NCI-H2171 (cell line): Measurements from ENCODE around the gene IFT43.
"Not testable (repeated sequence)": the region's sequence is repeated elsewhere in the genome, so short reads cannot be mapped to it uniquely, and the experiment has no call there.

Experiments used
- DNase-seq: peaks from one replicate; lab custom pipeline; 2025; lab: John Stamatoyannopoulos, UW

The IFT43 gene

DNA sequence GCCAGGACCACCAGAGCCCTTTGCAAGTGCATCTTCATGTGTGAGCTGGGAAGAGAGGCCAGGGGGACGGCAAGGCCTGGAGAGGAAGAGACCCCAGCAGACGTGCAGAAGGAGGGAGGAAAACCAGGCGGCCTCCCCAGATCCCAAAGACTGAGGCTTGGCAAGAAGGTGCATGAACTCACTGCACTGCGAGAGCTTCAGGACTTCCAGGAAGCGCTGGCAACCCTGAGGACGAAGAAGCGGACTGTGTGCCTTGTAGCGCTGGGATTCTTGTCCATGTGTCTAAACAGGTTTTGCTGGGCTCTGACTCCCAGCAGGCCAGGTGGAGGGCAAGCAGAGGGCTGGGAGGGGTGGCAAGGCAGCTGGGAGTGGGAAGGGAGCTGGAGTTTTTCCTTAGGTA, 4.7 kb upstream of the IFT43 start:
- DNase-seq, result peak; percentile 26

DNA sequence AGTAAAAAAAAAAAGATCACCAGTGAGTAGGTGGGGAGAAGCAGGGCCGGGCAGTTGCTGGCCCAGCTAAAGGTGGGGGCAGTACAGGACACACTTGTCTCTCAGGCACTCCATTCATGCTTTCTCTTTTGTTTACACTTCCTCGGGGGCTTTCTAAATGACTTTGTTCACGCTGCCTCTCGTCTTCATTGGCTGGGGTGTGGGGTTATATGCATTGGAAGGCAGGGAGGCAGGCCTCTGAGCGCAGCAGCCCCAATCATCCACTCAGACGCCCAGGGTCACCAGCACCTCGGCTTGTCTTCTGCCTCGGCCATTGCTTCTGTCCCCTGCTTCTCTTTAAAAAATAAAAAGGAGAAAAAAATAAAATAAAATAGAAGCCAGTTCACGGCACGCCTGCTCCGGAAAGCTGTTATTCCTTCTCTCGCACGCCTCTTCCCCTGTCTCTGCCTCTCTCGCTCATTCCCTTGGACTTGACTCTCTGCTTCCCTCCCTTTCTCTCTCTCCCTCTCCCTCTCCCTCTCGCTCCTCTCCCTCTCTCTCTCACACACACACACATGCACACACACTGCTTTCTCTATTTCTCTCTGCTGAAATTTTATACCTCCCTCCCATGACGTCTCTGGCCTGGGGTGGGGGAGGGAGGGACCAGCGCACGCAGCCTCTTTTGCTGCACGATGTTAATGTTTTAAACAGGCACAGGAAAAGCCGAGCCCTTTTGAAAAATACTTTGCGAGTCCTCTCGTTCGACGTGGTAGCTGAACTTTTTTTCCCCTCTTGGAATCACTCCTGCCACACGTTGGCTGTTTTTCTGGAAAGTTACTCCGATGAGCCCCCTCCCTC, 3.9 kb upstream of the IFT43 start, which contains the start of gene TGFB3:
TSS of gene TGFB3 (minus strand) at position 570 of the 840 bp plus-strand sequence. CDS start 1,102 bp downstream, outside the sequence.
- DNase-seq, result peak; percentile 89

DNA sequence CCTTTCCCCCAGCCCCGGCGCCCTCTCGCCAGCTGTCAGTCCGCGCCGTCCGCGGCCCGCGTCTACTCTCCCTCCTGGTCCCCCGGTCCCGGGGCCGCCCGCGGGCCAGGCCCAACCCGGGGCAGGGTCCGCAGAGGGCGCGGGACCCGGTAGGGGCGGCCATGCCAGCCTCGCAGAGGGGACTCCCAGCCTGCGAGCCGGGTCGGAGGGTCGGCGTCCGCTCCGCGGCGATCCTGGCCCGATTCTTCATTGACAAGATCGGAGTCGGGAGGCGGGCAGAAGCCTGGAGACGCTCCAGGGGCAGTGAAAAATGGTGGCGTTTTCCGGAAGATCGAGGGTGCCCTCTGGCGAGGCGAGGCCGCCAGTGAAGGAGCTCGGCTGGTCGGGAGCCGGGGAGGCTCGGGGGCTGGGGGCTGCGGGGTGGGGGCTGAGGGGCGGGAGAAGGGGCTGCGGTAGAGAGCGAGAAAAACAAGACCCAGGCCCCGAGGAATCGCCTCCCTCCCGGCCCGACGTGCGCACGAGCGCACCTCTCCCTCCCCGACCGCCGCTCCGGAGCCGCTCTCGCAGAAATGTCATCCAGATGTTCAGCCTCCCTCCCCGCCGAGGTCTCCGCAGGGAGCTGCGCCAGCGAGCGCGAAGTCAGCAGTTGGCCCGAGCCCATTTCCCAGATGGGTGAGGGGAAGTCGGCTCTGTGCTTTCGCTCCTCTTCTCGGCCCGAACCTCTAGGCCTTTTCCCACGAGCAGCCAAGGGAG, 3.1 kb upstream of the IFT43 start:
- peak; percentile 85 for DNase-seq

DNA sequence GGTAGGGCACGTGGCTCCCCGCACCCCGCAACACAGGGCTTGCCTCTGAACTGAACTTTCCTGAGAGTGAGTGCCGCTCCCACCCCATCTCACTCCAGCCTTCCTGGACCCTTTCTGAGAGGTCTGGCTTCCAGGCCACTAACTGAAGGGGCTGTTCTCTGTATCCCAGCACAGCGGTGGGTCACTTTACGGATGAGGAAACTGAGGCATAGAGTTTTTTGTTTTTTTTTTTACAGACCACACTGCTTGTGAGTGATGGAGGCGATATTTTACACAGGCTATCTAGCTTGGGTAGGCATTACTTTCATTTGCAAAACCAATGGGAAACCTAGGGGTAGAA, 2.6 kb upstream of the IFT43 start:
- DNase-seq, result no peak

DNA sequence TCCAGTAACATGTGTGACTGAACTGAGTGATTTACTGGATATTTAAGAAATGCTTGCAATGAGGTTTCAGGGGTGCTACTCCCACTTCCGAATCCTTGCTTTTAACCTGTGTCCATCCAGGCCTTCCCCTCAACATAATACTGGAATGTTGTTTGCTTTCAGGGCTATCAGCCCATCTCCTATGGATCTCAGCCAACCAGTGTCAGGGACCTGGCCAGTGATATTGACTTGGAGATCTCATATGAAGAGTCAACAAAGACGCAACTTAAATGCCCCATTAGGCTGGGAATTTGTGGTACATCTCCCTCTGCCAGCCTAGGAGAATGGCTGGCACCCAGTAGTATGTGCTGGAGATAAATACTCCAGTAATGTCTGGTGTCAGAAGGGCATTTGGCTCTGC, 889 bp upstream of the IFT43 start:
- DNase-seq, result no peak

DNA sequence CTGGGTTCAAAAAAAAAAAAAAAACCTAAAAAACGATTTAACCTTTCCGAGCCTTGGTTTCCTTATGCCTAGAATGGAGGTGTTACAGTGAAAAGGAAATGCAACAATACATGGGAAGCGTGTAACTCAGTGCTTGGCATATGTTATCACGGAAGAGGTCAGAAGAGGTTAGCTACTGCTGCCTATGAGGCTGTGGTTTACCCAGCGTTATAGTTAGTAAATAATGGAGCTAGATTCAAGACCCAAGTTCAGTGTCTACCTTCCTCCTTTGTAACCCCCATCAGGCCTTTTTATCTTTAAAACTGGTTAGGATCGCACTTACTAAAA, 839 bp downstream of the IFT43 start:
- no peak for DNase-seq

DNA sequence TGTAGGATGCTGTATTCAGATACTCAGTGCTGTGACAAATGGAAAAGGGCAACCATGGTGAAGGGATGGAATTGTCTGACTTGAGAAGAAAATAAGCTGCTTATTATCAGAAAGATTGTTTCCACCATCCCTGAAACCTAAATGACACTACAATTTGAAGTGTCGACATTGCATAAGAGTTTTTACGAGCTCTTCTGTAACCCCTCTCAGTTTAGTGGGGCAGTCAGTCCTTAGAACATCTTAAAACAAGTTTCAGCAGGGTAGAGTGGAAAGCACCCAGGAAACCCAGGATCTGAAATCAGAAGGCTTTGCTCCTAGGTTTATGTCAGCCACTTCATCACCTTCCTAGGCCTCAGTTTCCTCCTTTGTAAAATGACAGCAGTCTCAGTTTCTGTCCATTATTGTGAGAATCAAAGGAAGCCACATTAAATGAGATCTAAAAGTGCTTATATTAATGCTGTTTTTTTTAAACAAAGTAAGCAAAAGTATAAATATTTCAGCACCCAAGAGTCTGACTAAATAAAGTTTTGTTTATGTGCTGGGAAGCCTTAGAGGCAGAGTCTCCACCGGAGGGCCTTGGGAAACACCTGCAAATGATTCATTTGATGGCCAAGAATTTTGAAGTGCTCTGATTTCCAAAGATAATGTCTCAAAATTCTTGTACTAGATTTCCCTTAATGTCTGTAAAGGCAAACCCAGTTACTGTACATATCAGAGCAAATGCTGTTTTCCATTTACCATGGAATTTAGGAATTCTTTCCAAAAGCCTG, 1.8 kb downstream of the IFT43 start:
- DNase-seq, result no peak

DNA sequence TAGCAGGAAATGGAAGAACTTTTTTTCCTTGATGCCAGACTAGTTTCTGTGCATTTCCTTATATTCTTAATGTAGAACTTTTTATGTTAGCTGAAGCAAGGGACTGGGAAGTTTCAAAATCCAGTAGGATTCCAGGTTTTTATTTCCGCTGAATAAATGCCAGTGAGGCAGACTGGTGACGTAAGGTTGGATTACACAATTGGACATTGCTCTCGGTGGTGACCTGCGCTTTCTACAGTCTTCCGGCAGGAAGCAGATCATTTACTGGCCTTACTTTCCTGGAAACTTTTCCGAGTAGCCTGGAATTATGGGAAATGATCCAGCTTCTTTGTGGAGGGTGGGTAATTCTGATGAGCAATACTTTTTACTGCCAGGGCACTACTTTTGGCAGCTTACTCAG, 3.6 kb downstream of the IFT43 start:
- DNase-seq, result no peak

DNA sequence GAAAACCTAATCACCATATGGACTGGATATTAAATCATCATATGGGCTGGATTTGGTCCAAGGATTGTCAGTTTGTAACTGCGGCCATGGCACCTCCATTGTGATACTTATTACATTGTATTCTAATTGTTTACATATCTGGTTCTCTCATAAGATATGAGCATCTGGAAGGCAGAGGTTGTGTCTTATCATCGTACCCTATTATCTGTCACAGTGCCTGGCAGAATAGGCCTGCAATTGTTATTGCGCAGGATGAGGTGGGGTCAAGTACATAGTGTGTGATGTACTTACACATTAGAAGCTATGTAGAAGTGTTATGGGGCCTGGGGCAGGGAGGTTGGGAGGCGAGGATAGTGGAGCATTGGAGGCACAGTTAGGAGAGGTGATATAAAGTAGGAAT, 4.7 kb downstream of the IFT43 start:
- no peak for DNase-seq

DNA sequence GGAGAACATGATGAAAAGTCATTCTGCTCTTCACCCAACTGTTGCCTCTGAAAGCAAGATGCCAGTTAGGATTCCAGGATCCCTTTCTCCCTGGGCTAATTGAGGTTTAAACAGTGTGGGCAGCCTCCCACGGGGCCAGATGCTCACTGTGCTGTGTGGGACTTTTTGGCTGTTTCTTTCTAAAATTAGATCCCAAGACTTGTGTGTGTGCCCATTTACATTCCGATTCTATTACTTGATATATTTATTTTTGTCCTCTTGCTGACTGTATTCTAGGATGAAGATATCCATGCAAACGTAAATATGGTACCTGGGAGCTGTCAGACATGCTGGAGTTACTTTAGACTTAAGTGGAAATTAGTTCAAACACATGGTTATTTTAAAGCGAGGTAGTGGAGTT, 6.2 kb downstream of the IFT43 start:
- no peak for DNase-seq

DNA sequence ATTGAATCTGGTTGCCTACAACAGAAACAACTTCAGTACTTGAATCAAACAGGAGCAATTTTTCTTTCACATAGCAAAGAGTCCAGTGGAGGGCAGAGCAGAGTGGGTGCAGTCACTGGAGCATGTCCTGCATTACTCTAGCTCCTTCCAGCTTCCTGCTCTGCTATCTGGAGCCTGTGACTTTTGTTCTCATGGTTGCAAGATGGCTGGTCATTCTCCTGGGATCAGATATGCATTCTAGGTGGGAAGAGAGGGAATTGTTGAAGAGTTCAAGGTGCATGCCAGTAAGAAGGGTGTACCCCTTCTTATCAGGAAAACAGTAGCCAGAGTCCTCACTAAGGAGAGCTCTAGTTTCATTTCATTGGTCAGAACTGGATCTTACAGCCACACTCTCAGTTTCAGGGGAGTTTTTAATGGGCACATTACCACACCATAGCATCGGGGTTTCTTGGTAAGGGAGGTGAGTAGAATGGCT, 8.0 kb downstream of the IFT43 start:
- no peak for DNase-seq

DNA sequence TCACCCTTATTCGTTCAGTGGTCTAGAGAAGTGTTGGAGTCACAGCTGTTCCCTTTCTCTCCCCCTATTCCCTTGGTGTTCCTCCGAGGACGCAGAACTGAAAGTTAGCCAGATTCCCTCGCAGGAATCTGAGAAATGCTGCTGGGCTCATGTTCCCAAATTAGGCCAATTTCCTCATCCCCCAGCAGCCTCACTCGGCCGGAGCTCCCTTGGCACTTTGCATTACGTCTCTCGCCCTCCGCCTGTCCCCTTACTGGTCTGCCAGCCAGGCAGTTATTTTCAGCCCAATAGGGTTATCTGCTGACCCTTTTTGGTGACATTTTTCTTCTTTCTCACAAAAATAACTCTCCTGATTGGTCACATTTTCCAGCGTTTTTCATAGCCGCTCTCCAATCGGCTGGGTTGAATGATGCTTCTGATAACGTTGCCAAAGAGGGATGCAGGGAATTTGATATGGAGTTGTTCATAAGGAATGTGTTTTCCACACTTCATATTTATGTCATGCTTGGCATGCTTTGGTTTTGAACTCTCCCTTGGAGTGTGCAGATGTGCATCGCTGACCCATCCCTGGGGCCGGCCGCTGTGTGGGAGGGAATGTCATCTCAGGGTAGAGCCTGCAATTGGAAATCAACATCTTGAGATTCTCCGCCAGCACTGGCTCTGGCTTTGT, 9.9 kb downstream of the IFT43 start:
- no peak for DNase-seq

DNA sequence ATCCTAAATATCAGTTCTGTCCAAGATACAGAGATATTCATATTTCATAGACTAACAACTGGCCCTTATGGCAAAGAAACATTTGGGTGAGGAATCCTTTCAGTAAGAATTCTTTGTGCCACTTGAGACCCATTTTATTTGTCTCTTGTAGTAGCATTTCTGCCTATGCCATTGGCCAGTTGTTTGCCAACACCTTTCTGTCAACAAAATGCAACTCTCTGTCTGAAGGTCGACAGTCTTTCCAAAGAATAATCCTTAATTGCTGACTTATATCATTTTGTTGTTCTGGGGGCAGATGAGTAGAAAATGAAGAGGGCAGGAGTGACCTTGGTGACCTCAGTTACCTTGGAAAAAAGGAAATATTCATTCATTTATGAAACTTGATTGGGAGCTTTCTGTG, 10.9 kb downstream of the IFT43 start:
- DNase-seq, result no peak

DNA sequence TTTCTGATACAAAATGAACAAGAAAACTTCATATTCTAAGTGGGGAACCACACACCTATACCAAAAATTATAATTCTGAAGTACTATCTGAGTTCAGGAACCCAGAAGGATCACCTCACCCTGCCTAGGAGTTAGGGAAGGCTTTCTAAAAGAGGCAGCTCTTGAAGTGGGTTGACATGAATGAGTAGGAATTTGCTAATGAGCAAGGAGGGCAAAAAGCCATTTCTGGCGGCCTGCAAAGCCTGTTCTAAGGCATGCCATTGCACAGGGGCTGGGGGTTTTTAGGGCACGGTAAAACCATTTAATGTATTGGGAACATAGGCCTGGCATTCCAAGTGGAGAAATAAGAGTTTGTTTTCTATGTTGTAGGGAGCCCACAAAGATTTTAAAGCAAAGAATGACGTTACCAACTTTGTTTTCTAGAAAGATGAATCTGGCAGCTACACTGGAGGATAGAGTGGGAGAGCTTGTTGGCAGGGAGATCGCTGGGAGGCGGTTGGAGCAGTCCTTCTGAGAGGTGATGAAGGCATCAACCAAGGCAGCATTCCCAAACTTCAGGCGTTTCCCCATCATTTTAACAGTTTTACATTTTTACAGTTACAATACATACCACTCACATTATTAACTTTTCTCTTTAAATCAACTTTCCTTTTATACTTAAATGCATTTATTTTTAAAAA, 14.1 kb downstream of the IFT43 start:
- DNase-seq, result no peak

DNA sequence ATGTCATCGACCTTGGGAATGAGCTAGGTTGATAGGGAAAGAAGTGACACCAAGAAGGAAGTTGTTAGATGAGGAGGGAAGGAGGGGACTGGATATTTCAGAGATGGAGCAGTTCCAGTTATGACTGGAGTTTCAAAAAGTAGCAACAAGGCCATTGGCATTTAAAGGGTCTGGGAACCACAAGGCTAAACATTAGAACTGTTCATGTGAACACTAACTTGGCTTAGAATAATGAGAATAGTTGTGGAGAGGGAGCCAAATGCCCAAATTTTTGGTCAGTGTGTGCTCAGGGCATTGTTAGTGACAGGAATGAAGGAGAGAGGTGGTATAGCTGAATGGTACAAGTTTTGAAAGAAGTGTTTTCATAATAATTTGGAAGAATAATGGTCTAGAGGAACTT, 16.8 kb downstream of the IFT43 start:
- DNase-seq, result no peak

DNA sequence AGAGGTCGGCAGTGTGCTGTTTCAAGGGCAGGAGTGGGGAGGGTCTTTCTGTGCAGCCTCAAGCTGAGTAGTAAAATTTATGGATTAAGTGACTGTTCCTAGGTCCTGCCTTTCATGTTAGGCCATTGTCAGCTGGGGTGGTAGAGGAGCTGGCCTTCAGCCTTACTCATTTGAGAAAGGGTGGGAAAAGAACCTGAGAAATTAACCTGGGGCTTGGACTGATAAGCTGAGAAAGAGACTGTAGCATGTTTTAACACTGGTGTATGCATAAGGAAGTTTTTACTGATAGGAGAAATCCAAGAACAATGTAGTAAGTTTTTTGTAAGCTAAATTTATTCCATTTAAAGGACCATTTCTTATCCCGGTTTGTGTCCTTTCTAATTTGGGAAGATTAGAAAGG, 20.7 kb downstream of the IFT43 start:
- no peak for DNase-seq

DNA sequence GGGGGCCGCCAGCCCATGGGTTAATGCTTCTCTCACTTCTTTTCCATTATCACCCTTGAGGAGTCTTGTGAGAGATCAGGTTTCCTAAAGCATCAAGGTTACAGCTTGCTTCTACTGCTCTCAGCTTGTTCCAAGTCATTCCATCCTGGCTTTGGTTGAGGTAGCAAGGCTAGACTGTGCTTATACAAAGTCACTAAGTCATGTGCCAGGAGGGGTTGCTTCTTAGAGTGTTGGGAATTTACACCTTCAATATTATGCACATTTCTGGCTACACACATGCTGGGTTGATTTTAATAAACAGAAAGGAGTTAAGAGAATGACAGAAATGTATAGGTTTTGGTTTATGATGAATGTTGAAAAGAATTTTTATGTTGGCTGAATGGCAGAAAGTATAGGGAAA, 21.8 kb downstream of the IFT43 start:
- DNase-seq, result no peak

DNA sequence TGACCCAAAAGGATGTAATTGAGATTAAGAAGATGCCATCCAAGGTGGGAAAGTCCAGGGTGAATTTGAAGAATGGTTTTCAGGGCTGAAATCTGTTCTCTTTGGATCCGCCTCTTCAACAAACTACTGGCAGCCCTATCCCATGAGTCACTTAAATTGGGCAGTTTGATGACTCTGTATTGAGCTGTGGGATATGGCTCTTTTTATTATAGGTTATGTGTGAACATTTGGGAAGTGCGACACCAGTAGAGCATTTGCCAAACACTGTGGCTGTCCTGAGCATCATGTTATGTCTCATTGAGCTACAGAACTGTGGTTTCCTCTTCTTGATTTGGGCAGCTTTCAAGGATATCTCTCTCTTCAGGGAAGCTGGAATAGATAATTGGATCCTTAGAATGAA, 22.3 kb downstream of the IFT43 start:
- no peak for DNase-seq

DNA sequence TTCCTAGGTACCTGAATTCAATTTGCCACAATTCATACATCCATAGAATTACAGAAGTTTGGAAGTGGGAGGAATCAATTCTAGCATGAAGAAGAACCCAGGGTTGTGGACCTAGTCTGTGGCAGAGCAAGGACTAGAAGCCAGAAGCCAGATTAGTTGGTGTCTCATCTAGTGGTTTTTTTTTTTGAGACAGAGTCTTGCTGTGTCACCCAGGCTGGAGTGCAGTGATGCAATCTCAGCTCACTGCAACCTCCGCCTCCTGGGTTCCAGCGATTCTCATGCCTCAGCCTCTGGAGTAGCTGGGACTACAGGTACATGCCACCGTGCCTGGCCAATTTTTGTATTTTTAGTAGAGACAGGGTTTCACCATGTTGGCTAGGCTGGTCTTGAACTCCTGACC, 24.1 kb downstream of the IFT43 start:
- DNase-seq, result not testable (repeated sequence)

DNA sequence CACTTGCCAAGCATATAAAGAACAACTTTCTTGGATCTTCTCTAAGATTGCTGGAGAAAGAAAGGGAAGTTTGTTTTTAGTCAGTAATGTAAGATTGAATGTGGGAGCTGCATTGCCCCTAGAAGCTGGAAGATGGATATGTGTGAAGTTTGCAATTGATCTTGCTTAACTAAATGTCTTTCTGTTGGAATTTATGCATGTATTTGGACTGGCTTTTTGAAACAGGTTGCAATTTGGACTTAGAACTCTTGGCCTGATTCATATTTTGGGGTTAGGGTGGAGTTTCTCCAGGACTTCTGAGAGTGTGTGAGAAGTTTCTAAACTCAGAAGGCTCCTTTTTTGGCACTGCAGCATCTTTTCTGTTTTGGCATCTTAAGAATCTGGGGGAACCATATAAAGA, 26.4 kb downstream of the IFT43 start:
- DNase-seq, result no peak

DNA sequence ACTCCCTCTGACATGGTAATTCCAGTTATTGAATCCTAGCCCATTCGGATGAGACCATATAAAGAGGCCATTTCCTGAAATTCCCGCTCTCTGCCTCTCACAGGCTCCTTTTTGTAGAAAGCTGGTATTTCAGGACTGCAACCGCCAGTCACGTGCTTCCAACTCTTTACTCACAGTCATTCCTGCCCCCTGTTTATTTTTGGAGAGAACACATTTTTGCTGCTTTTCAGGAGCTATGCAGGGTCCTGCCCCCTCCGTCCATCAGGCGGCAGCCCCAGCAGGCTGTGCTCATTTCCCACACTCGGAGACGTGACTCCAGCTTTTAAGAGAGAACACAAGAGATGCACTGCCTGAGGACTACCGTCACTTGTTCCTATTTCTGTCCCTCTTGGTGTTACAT, 26.8 kb downstream of the IFT43 start:
- DNase-seq, result no peak

DNA sequence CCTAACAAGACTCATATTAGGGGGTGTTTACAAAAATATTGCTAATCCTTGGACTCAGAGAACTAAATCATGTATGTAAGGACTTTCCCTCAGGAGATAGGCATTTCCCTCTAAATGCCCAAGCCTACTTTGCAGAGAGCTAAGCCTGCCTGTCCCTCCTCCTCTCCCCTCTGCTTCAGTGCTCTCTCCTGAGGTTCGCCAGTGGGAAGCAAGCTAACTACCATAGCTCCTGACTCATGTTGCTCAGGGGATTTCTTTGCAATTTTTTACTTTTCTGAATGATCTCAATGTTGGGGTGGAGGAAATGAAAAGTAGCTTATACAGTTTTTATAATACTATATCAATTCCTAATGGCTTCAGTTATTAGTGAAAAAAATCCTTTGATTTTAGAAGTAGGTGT, 29.6 kb downstream of the IFT43 start:
- DNase-seq, result no peak
